SK-N-SH treated with all-trans-retinoic acid at 6 μM for 48 hours (cell line): ENCODE data around the gene FBLN2.

ENCODE experiments used
- BACH2 ChIP-seq: fragments of 250-450 bp; sonication (Bioruptor Pico); IDR thresholded peaks from 2 replicates; pipeline ENCODE4 v1.9.0; 2021; ENCODE audit warnings: mild to moderate bottlenecking, borderline replicate concordance
- ESRRG ChIP-seq: fragments of 250-450 bp; sonication (Bioruptor Pico); IDR thresholded peaks from 2 replicates; pipeline ENCODE4 v1.6.1; 2021; ENCODE audit warnings: mild to moderate bottlenecking
- GLIS3 ChIP-seq: fragments of 250-450 bp; sonication (Bioruptor Pico); IDR thresholded peaks from 2 replicates; pipeline ENCODE4 v1.5.0; 2020; ENCODE audit warnings: mild to moderate bottlenecking, moderate library complexity
- RARB ChIP-seq: fragments of 250-450 bp; sonication (Bioruptor Pico); IDR thresholded peaks from 2 replicates; pipeline ENCODE4 v1.8.0; 2021; ENCODE audit warnings: mild to moderate bottlenecking, moderate library complexity
- TOX ChIP-seq: fragments of 250-450 bp; sonication (Bioruptor Pico); IDR thresholded peaks from 2 replicates; pipeline ENCODE4 v1.8.0; 2021; ENCODE audit warnings: mild to moderate bottlenecking, moderate library complexity, borderline replicate concordance
- ZC3H10 ChIP-seq: fragments of 250-450 bp; sonication (Bioruptor Pico); IDR thresholded peaks from 2 replicates; pipeline ENCODE4 v1.5.1; 2021; ENCODE audit warnings: mild to moderate bottlenecking, moderate library complexity
- ZFP3 ChIP-seq: fragments of 250-450 bp; sonication (Bioruptor Pico); IDR thresholded peaks from 2 replicates; pipeline ENCODE4 v1.5.0; 2020; ENCODE audit warnings: mild to moderate bottlenecking, moderate library complexity
- ZFP30 ChIP-seq: fragments of 450-650 bp; formaldehyde crosslinking; IDR thresholded peaks from 2 replicates; pipeline ENCODE4 v1.5.0; 2022; ENCODE audit warnings: mild to moderate bottlenecking, moderate library complexity
- TF ChIP-seq, protein P1 (sequence below): fragments of 250-450 bp; sonication (Bioruptor Pico); IDR thresholded peaks from 2 replicates; pipeline ENCODE4 v1.8.0; 2020; ENCODE audit warnings: mild to moderate bottlenecking, moderate library complexity, borderline replicate concordance
- TF ChIP-seq, protein P2 (sequence below): fragments of 250-450 bp; sonication (Bioruptor Pico); IDR thresholded peaks from 2 replicates; pipeline ENCODE4 v1.5.0; 2020; ENCODE audit warnings: mild to moderate bottlenecking, moderate library complexity

DNA sequence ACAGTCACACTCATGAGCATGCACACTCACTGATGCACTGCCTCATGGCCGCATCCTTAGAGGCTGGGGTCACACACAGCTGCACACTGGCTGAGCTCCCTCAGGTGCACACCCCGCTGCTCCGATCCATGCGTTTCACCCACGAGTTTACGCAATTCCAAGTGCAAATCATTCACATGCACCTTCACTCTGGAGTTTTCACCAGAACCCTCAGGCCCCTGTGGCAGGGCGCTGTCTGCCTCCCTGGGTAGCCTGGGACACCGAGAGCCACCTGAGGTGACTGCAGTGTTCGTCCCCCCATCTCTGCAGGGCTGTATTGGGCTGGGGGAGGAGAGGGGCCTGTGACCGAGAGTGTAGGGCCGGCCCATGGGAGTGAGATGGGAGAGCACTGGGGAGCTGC, 134.8 kb downstream of the FBLN2 start:
- no peak for TF ChIP-seq BACH2 (CRISPR knock-in tag)
- no peak for TF ChIP-seq ZFP3 (CRISPR knock-in tag)
- TF ChIP-seq ESRRG, result no peak
- no peak for TF ChIP-seq GLIS3 (CRISPR knock-in tag)
- TF ChIP-seq, protein P1, sequence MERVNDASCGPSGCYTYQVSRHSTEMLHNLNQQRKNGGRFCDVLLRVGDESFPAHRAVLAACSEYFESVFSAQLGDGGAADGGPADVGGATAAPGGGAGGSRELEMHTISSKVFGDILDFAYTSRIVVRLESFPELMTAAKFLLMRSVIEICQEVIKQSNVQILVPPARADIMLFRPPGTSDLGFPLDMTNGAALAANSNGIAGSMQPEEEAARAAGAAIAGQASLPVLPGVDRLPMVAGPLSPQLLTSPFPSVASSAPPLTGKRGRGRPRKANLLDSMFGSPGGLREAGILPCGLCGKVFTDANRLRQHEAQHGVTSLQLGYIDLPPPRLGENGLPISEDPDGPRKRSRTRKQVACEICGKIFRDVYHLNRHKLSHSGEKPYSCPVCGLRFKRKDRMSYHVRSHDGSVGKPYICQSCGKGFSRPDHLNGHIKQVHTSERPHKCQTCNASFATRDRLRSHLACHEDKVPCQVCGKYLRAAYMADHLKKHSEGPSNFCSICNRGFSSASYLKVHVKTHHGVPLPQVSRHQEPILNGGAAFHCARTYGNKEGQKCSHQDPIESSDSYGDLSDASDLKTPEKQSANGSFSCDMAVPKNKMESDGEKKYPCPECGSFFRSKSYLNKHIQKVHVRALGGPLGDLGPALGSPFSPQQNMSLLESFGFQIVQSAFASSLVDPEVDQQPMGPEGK (CRISPR knock-in tag), result no peak
- no peak for TF ChIP-seq RARB (CRISPR knock-in tag)
- TF ChIP-seq, protein P2, sequence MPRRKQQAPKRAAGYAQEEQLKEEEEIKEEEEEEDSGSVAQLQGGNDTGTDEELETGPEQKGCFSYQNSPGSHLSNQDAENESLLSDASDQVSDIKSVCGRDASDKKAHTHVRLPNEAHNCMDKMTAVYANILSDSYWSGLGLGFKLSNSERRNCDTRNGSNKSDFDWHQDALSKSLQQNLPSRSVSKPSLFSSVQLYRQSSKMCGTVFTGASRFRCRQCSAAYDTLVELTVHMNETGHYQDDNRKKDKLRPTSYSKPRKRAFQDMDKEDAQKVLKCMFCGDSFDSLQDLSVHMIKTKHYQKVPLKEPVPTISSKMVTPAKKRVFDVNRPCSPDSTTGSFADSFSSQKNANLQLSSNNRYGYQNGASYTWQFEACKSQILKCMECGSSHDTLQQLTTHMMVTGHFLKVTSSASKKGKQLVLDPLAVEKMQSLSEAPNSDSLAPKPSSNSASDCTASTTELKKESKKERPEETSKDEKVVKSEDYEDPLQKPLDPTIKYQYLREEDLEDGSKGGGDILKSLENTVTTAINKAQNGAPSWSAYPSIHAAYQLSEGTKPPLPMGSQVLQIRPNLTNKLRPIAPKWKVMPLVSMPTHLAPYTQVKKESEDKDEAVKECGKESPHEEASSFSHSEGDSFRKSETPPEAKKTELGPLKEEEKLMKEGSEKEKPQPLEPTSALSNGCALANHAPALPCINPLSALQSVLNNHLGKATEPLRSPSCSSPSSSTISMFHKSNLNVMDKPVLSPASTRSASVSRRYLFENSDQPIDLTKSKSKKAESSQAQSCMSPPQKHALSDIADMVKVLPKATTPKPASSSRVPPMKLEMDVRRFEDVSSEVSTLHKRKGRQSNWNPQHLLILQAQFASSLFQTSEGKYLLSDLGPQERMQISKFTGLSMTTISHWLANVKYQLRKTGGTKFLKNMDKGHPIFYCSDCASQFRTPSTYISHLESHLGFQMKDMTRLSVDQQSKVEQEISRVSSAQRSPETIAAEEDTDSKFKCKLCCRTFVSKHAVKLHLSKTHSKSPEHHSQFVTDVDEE (CRISPR knock-in tag), result no peak
- no peak for TF ChIP-seq ZFP30 (CRISPR knock-in tag)
- no peak for TF ChIP-seq TOX (CRISPR knock-in tag)
- TF ChIP-seq ZC3H10, result no peak
